Activated CD4-positive, alpha-beta T cell treated with anti-CD3 and anti-CD28 coated beads, Interleukin-10, Interleukin-2, amounts not matched to agents 100 ng/mL and 50 ng/mL, durations not matched to agents 16 hours and 8 hours (primary cell): ENCODE results near the gene NRROS.
A peak's percentile ranks its signal among the peaks of the same experiment; 100 is the strongest.
"Not testable (repeated sequence)": the region's sequence is repeated elsewhere in the genome, so short reads cannot be mapped to it uniquely, and the experiment has no call there.

ENCODE experiments used
- DNase-seq: peaks from one replicate; pipeline ENCODE4 v3.0.0-alpha.2; 2020

The NRROS gene

GRCh38 chr3:196625331-196625730 lies 14.2 kb upstream of the NRROS start:
- no peak for DNase-seq

GRCh38 chr3:196627918-196628231 lies 11.6 kb upstream of the NRROS start:
- DNase-seq, result no peak

GRCh38 chr3:196629228-196629627 lies 10.3 kb upstream of the NRROS start:
- DNase-seq, result no peak

GRCh38 chr3:196631682-196632045 lies 7.8 kb upstream of the NRROS start:
- no peak for DNase-seq

- DNase-seq, result peak; percentile 99
Measured at GRCh38 chr3:196632046-196632751, 7.3 kb upstream of the NRROS start.

- no peak for DNase-seq
Measured at GRCh38 chr3:196633555-196634151, 5.8 kb upstream of the NRROS start.

GRCh38 chr3:196634224-196634623 lies 5.3 kb upstream of the NRROS start:
- DNase-seq, result no peak

- DNase-seq, result no peak
Measured at GRCh38 chr3:196634829-196635228, 4.7 kb upstream of the NRROS start.

- no peak for DNase-seq
Measured at GRCh38 chr3:196636369-196637349, 2.8 kb upstream of the NRROS start.

GRCh38 chr3:196637941-196638340 lies 1.6 kb upstream of the NRROS start:
- not testable (repeated sequence) for DNase-seq

GRCh38 chr3:196638861-196639482 lies 522 bp upstream of the NRROS start:
- no peak for DNase-seq

- peak; percentile 57 for DNase-seq
Measured at GRCh38 chr3:196640297-196641018, 964 bp downstream of the NRROS start.

GRCh38 chr3:196641333-196642054 lies 2.0 kb downstream of the NRROS start:
- DNase-seq, result peak; percentile 81

- DNase-seq, result no peak
Measured at GRCh38 chr3:196642434-196642833, 2.9 kb downstream of the NRROS start.

- DNase-seq, result peak; percentile 51
Measured at GRCh38 chr3:196643201-196643749, 3.8 kb downstream of the NRROS start.

GRCh38 chr3:196643761-196644160 lies 4.3 kb downstream of the NRROS start:
- no peak for DNase-seq

- peak; percentile 31 for DNase-seq
Measured at GRCh38 chr3:196645096-196645495, 5.6 kb downstream of the NRROS start.

- DNase-seq, result no peak
Measured at GRCh38 chr3:196645897-196646665, 6.6 kb downstream of the NRROS start.

GRCh38 chr3:196646666-196647216 lies 7.2 kb downstream of the NRROS start:
- DNase-seq, result no peak

GRCh38 chr3:196650740-196651311 lies 11.3 kb downstream of the NRROS start:
- no peak for DNase-seq
